SU-DHL-6 (cell line): ENCODE measurements around the gene NAP1L4.

ENCODE experiments used
- EZH2phosphoT487 ChIP-seq: fragments of 200-600 bp; sonication (generic), shearing (Covaris generic); conservative IDR thresholded peaks from 2 replicates; pipeline ENCODE4 v1.6.1; 2018; ENCODE audit warnings: mild to moderate bottlenecking, antibody characterized with exemption, low read length, moderate library complexity, mixed read lengths
- TF ChIP-seq, protein P1 (sequence below): fragments of 200-600 bp; sonication (generic); IDR thresholded peaks from one replicate; pipeline ENCODE4 v1.5.1; 2017; ENCODE audit warnings: antibody characterized with exemption, mild to moderate bottlenecking, low read length, moderate library complexity; ENCODE audit not compliant: insufficient read depth, poor library complexity, severe bottlenecking

DNA sequence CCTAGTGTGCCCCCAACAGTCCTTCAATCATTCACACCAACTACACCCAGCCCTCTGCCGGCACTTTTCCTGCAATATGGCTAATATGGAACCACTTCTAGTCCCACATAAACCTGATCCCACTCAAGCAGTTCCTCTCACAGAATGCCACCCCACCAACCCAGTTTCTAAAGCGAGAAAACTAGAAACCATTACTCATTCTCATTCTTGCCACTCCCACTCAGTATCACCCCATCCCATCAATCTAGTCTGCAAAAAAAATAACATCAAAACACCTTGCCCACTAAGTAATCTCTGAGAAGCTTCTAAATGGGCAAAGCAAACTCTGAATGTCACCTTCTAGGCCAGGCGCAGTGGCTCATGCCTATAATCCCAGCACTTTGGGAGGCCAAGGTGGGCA is 17.9 kb downstream of the NAP1L4 start:
- no peak for TF ChIP-seq EZH2phosphoT487
- TF ChIP-seq, protein P1, sequence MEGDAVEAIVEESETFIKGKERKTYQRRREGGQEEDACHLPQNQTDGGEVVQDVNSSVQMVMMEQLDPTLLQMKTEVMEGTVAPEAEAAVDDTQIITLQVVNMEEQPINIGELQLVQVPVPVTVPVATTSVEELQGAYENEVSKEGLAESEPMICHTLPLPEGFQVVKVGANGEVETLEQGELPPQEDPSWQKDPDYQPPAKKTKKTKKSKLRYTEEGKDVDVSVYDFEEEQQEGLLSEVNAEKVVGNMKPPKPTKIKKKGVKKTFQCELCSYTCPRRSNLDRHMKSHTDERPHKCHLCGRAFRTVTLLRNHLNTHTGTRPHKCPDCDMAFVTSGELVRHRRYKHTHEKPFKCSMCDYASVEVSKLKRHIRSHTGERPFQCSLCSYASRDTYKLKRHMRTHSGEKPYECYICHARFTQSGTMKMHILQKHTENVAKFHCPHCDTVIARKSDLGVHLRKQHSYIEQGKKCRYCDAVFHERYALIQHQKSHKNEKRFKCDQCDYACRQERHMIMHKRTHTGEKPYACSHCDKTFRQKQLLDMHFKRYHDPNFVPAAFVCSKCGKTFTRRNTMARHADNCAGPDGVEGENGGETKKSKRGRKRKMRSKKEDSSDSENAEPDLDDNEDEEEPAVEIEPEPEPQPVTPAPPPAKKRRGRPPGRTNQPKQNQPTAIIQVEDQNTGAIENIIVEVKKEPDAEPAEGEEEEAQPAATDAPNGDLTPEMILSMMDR: no peak
